ENCODE measurements around the gene PARD3B.

DNA sequence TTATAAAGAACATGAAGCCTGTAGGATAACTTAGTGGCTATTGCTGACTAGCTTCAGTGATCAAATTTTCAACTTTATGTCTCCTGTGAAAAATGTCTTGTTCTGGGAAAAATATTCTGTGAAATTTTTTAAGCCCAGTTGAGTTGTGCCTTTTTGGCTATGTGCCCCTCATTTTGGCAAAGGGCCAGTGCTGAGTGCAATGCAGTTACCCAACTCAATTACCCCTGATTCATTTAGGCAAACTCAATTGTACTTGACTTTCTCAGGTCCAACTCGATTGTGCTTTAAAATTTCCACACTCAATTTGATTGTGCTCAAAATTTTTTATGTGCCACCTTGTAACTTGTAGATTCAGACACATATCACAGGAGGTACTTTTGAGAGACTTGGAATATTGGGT is 588.3 kb downstream of the PARD3B start:
- TF ChIP-seq, protein P1, sequence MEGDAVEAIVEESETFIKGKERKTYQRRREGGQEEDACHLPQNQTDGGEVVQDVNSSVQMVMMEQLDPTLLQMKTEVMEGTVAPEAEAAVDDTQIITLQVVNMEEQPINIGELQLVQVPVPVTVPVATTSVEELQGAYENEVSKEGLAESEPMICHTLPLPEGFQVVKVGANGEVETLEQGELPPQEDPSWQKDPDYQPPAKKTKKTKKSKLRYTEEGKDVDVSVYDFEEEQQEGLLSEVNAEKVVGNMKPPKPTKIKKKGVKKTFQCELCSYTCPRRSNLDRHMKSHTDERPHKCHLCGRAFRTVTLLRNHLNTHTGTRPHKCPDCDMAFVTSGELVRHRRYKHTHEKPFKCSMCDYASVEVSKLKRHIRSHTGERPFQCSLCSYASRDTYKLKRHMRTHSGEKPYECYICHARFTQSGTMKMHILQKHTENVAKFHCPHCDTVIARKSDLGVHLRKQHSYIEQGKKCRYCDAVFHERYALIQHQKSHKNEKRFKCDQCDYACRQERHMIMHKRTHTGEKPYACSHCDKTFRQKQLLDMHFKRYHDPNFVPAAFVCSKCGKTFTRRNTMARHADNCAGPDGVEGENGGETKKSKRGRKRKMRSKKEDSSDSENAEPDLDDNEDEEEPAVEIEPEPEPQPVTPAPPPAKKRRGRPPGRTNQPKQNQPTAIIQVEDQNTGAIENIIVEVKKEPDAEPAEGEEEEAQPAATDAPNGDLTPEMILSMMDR (IDR thresholded peaks at IDR 0.05 in 2 of 3, conservative IDR thresholded peaks at IDR 0.05 in 1 of 3; ENCODE audit: borderline replicate concordance in 1 of 3, insufficient read depth in 1 of 3, low read depth in 2 of 3, low read length in 2 of 3): no peak
- no peak for TF ChIP-seq RAD21 (IDR thresholded peaks at IDR 0.05; ENCODE audit: low read depth)
- TF ChIP-seq SIN3A (IDR thresholded peaks at IDR 0.05; ENCODE audit: low read depth): no peak
- no peak for TF ChIP-seq EZH2 (IDR thresholded peaks at IDR 0.05)
- no peak for TF ChIP-seq POLR2A (IDR thresholded peaks at IDR 0.05; ENCODE audit: borderline replicate concordance, extremely low read depth, insufficient read depth, insufficient read length)
- TF ChIP-seq CEBPB (IDR thresholded peaks at IDR 0.05; ENCODE audit: low read depth): no peak
